Left renal pelvis (tissue), 4 donors: Measurements from ENCODE around the gene SLC66A1. TPM values are rescaled to one million over a fixed set of nuclear protein-coding genes. Genes with fewer than 3 reads are reported as not detected.

Source experiments
- DNase-seq, 4 donors: peaks; one replicate each; pipeline ENCODE4 v3.0.0-alpha.2; 2013; ENCODE audit warnings: low read depth in 4 of 4, low spot score in 3 of 4
- polyA plus RNA-seq, 4 donors: library from polyadenylated mRNA; unstranded; fragments of 120-200 nt; gene quantifications; one replicate each; pipeline ENCODE4 v1.2.1, GENCODE V29; 2013; ENCODE audit not compliant: insufficient read length in 4 of 4

The SLC66A1 gene
- polyA plus RNA-seq, 4 donors = 8.7 to 19.4 (median 10.7) TPM

- no peak for DNase-seq
Observed at GRCh38 chr1:19359357-19359756, 47.2 kb downstream of the SLC66A1 start.

GRCh38 chr1:19360016-19360415, 47.9 kb downstream of the SLC66A1 start:
- no peak for DNase-seq

- no peak for DNase-seq
Observed at GRCh38 chr1:19360432-19360831, 48.3 kb downstream of the SLC66A1 start.

GRCh38 chr1:19360843-19361610, 48.9 kb downstream of the SLC66A1 start:
- no peak for DNase-seq

- DNase-seq = no peak
Observed at GRCh38 chr1:19361611-19362147, 49.6 kb downstream of the SLC66A1 start.

GRCh38 chr1:19363536-19364152, 51.5 kb downstream of the SLC66A1 start:
- no peak for DNase-seq

- no peak for DNase-seq
Observed at GRCh38 chr1:19365721-19366120, 53.6 kb downstream of the SLC66A1 start.

- DNase-seq = no peak
Observed at GRCh38 chr1:19366599-19367536, 54.7 kb downstream of the SLC66A1 start.

GRCh38 chr1:19367584-19368041, 55.5 kb downstream of the SLC66A1 start:
- no peak for DNase-seq

- no peak for DNase-seq
Observed at GRCh38 chr1:19368050-19368449, 55.9 kb downstream of the SLC66A1 start.

GRCh38 chr1:19368964-19369363, 56.8 kb downstream of the SLC66A1 start:
- DNase-seq = no peak

GRCh38 chr1:19369396-19370090, 57.4 kb downstream of the SLC66A1 start:
- DNase-seq = no peak

- no peak for DNase-seq
Observed at GRCh38 chr1:19370453-19371170, 58.5 kb downstream of the SLC66A1 start.

GRCh38 chr1:19371226-19372135, 59.4 kb downstream of the SLC66A1 start:
- DNase-seq = no peak

- DNase-seq = no peak
Observed at GRCh38 chr1:19372136-19372514, 60.0 kb downstream of the SLC66A1 start.

GRCh38 chr1:19372602-19373001, 60.5 kb downstream of the SLC66A1 start:
- no peak for DNase-seq

GRCh38 chr1:19373211-19374082, 61.3 kb downstream of the SLC66A1 start:
- no peak for DNase-seq
